Measurements from ENCODE around the gene MMD2. TPM values are rescaled to one million over a fixed set of nuclear protein-coding genes. Genes with fewer than 3 reads are reported as not detected.

Gene MMD2
- total and polyA plus RNA-seq, 2 of the 8 experiments (the other 6 are each of a cell fraction or from before 2014, with no cell fraction given), result 0.14 TPM; not detected in 1

GRCh38 chr7:4886671-4887070, 72.3 kb downstream of the MMD2 start (continued):
- TF ChIP-seq, protein P1, sequence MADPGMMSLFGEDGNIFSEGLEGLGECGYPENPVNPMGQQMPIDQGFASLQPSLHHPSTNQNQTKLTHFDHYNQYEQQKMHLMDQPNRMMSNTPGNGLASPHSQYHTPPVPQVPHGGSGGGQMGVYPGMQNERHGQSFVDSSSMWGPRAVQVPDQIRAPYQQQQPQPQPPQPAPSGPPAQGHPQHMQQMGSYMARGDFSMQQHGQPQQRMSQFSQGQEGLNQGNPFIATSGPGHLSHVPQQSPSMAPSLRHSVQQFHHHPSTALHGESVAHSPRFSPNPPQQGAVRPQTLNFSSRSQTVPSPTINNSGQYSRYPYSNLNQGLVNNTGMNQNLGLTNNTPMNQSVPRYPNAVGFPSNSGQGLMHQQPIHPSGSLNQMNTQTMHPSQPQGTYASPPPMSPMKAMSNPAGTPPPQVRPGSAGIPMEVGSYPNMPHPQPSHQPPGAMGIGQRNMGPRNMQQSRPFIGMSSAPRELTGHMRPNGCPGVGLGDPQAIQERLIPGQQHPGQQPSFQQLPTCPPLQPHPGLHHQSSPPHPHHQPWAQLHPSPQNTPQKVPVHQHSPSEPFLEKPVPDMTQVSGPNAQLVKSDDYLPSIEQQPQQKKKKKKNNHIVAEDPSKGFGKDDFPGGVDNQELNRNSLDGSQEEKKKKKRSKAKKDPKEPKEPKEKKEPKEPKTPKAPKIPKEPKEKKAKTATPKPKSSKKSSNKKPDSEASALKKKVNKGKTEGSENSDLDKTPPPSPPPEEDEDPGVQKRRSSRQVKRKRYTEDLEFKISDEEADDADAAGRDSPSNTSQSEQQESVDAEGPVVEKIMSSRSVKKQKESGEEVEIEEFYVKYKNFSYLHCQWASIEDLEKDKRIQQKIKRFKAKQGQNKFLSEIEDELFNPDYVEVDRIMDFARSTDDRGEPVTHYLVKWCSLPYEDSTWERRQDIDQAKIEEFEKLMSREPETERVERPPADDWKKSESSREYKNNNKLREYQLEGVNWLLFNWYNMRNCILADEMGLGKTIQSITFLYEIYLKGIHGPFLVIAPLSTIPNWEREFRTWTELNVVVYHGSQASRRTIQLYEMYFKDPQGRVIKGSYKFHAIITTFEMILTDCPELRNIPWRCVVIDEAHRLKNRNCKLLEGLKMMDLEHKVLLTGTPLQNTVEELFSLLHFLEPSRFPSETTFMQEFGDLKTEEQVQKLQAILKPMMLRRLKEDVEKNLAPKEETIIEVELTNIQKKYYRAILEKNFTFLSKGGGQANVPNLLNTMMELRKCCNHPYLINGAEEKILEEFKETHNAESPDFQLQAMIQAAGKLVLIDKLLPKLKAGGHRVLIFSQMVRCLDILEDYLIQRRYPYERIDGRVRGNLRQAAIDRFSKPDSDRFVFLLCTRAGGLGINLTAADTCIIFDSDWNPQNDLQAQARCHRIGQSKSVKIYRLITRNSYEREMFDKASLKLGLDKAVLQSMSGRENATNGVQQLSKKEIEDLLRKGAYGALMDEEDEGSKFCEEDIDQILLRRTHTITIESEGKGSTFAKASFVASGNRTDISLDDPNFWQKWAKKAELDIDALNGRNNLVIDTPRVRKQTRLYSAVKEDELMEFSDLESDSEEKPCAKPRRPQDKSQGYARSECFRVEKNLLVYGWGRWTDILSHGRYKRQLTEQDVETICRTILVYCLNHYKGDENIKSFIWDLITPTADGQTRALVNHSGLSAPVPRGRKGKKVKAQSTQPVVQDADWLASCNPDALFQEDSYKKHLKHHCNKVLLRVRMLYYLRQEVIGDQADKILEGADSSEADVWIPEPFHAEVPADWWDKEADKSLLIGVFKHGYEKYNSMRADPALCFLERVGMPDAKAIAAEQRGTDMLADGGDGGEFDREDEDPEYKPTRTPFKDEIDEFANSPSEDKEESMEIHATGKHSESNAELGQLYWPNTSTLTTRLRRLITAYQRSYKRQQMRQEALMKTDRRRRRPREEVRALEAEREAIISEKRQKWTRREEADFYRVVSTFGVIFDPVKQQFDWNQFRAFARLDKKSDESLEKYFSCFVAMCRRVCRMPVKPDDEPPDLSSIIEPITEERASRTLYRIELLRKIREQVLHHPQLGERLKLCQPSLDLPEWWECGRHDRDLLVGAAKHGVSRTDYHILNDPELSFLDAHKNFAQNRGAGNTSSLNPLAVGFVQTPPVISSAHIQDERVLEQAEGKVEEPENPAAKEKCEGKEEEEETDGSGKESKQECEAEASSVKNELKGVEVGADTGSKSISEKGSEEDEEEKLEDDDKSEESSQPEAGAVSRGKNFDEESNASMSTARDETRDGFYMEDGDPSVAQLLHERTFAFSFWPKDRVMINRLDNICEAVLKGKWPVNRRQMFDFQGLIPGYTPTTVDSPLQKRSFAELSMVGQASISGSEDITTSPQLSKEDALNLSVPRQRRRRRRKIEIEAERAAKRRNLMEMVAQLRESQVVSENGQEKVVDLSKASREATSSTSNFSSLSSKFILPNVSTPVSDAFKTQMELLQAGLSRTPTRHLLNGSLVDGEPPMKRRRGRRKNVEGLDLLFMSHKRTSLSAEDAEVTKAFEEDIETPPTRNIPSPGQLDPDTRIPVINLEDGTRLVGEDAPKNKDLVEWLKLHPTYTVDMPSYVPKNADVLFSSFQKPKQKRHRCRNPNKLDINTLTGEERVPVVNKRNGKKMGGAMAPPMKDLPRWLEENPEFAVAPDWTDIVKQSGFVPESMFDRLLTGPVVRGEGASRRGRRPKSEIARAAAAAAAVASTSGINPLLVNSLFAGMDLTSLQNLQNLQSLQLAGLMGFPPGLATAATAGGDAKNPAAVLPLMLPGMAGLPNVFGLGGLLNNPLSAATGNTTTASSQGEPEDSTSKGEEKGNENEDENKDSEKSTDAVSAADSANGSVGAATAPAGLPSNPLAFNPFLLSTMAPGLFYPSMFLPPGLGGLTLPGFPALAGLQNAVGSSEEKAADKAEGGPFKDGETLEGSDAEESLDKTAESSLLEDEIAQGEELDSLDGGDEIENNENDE (IDR thresholded peaks at IDR 0.05; ENCODE audit: insufficient replicate concordance, low read length), result no peak
- TF ChIP-seq GTF2F1 (IDR thresholded peaks at IDR 0.05; ENCODE audit: borderline replicate concordance, low read depth, low read length) (no peak), RNF2 (IDR thresholded peaks at IDR 0.05; ENCODE audit: borderline replicate concordance, low read depth, low read length, missing control alignments, poor library complexity, severe bottlenecking) (no peak), BACH1 (IDR thresholded peaks at IDR 0.05; ENCODE audit: low read length) (no peak), SP1 (IDR thresholded peaks at IDR 0.05; ENCODE audit: low read depth, low read length) (no peak), KDM4A (IDR thresholded peaks at IDR 0.05; ENCODE audit: low read depth, low read length, severe bottlenecking) (no peak), SIX5 (IDR thresholded peaks at IDR 0.05; ENCODE audit: low read depth, low read length) (no peak), FOSL1 (IDR thresholded peaks at IDR 0.05; ENCODE audit: insufficient read depth, low read depth, low read length) (no peak)

Data from H1 (cell line).